ENCODE data around the gene NHERF1.

NHERF1 gene

DNA sequence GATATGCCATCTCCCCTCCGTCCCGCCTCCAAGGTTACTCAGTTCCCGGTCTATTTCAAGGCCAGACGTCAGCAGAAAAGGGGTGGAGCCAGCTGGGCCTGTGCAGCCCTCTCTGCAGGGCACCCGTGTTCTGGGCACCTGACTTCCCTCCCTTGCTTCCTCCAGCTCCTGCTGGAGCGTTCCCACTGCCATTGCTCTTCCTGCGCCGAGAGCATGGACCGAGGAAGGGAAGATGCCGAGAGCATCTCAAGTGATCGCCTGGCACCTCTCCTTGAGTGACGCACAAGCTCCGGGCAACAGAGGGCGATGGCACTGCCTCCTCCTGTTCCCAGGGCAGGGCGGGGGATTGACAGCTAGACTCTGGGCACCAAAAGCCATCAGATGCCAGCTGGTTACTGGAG lies 57.2 kb downstream of the NHERF1 start:
- H3K9me3 ChIP-seq (ENCODE audit: control insufficient read depth, insufficient read depth, low read length): no peaks in the 10 kb centered on the region
- no peak overlapping the region for H3K9ac ChIP-seq (ENCODE audit: low read depth, low read length)
- H3K36me3 ChIP-seq (ENCODE audit: insufficient read depth, low read length): no peaks in the 10 kb centered on the region
- no peaks in the 10 kb centered on the region for H3K4me1 ChIP-seq (ENCODE audit: insufficient read depth, low read length)

DNA sequence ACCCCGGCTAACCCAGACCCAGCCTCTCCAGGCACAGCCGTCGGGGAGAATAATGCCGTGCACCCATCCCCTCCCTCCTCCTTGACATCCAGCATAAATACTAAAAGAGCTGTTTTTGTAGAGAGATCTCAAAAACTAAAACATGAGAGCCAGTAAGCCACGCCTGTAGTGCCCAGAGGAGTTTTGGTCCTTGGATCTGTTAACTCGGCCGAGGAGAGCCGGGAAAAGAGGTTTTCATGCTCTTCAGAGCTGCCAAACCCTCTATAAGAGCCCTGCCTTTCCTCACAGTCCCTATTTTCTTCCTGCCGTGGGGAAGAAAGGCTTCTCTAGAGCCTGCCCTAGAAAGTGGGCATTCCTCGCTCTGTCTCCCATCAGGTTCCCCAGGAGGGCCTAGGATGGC lies 57.9 kb downstream of the NHERF1 start:
- no peaks in the 10 kb centered on the region for H3K36me3 ChIP-seq (ENCODE audit: insufficient read depth, low read length)
- H3K4me1 ChIP-seq (ENCODE audit: insufficient read depth, low read length): no peaks in the 10 kb centered on the region
- no peak overlapping the region for H3K9ac ChIP-seq (ENCODE audit: low read depth, low read length)

DNA sequence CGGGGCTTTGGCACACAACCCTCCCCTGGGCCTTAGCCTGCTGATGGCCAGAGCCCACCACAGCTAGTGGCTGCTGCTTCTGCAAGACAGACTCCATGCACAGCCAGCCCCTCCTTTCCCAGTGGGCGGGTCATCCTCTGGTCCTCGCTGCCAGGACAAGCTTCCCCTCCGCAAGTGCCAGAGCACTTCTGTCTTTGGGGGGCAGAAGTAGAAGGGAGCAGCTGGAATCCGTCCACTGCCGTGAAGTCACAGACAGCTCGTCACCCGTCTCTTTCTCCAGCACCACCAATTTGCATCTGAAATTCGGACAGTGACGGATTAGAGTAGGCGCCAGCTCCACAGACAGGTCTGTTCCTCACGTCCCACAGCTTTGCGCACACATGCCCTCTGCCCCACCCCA lies 59.0 kb downstream of the NHERF1 start:
- Histone ChIP-seq H3K36me3 (ENCODE audit: insufficient read depth, low read length) (no peaks in the 10 kb centered on the region), H3K9ac (ENCODE audit: low read depth, low read length) (no peak overlapping the region), H3K4me1 (ENCODE audit: insufficient read depth, low read length) (no peaks in the 10 kb centered on the region), H3K9me3 (ENCODE audit: control insufficient read depth, insufficient read depth, low read length) (no peaks in the 10 kb centered on the region)

More for the DNA sequence above, 57.9 kb downstream of the NHERF1 start:
- no peaks in the 10 kb centered on the region for H3K9me3 ChIP-seq (ENCODE audit: control insufficient read depth, insufficient read depth, low read length)

DNA sequence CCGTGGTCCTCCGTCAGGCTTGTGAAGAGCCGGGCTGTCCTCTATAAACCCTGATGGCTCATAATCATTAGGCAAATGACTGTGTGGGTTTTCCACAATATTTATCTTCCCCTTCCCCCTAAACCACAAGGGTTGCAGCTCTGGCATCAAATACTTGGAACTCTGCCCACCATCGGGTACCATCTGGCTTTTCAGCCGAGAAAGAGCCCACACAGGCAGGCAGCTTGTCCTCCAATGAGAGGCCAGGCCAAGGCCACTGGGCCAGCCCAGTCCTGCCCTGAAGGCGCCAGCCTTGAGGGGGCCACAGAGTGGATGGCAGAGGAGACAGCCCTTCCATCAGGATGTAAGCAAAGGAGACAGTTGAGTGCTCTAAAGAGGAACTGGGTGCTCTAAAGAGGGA lies 59.5 kb downstream of the NHERF1 start:
- H3K36me3 ChIP-seq (ENCODE audit: insufficient read depth, low read length): no peaks in the 10 kb centered on the region
- no peaks in the 10 kb centered on the region for H3K9me3 ChIP-seq (ENCODE audit: control insufficient read depth, insufficient read depth, low read length)
- no peak overlapping the region for H3K9ac ChIP-seq (ENCODE audit: low read depth, low read length)
- H3K4me1 ChIP-seq (ENCODE audit: insufficient read depth, low read length): no peaks in the 10 kb centered on the region

DNA sequence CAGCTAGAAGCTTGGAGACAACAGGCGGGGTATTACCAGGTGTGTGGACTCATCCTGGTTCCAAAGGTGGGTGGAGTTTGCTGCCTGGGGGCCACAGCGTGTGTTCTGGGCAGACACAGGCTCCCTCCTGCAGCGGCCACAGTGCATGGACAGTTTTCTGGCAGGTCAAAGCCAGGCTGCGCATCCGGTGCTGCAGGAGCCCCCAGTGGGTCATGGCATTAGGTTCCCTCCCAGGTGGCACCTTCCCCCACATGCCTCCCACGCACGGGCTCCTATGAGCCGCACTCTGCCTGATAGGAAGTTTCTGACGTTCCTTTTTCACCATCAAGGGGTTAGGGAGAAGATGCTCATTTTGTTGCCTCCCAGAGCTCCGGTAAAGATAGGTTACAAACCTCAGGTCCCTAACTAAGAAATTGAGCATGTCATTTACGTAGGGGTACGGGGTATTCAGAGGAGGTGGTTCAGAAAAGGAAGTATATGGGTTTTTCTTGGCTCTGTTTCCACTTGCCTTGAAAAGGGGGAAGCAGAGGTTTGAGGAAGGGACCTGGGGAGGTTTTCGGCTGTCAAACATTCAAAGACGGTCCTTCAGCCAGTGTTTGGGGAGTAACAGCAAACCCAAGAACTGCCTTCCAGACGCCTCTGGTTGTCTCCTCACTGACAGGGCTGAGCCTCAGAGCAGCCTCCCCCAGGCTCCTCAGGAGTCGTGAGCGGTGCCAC lies 60.4 kb downstream of the NHERF1 start:
- H3K4me1 ChIP-seq (ENCODE audit: insufficient read depth, low read length): no peaks in the 10 kb centered on the region

DNA sequence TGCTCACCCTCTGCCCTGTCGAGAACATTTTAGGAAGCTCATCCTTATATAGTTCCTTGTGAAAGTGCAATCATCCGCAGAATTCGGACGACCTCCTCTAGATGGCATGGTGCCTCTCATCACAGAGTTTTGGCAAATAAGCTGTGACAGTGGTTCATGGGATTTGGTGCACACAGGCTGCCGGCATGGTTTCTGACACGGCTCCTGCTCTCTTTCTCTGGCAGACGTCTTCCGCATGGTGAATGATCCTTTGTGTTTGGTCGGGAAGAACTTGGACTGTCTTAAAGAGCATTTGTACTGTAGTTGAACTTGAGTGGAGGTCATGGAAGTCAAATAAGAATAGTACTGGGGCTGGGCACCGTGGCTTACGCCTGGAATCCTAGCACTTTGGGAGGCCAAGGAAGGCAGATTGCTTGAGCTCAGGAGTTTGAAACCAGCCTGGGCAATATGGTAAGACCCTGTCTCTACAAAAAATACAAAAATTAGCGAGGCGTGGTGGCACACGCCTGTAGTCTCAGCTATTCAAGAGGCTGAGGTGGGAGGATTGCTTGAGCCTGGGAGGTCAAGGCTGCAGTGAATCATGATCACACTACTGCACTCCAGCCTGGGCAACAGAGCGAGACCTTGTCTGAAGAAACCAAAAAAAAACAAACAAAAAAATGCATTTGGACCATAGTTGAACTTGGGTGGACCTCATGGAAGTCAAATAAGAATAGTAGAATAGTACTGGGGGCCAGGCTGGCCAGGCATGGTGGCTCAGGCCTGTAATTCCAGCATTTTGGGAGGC lies 62.5 kb downstream of the NHERF1 start:
- Histone ChIP-seq H3K9ac (ENCODE audit: low read depth, low read length) (no peak overlapping the region), H3K4me1 (ENCODE audit: insufficient read depth, low read length) (no peaks in the 10 kb centered on the region), H3K36me3 (ENCODE audit: insufficient read depth, low read length) (no peaks in the 10 kb centered on the region), H3K9me3 (ENCODE audit: control insufficient read depth, insufficient read depth, low read length) (no peaks in the 10 kb centered on the region)

More for the DNA sequence above, 60.4 kb downstream of the NHERF1 start:
- no peaks in the 10 kb centered on the region for H3K36me3 ChIP-seq (ENCODE audit: insufficient read depth, low read length)
- H3K9me3 ChIP-seq (ENCODE audit: control insufficient read depth, insufficient read depth, low read length): no peaks in the 10 kb centered on the region
- no peak overlapping the region for H3K9ac ChIP-seq (ENCODE audit: low read depth, low read length)

DNA sequence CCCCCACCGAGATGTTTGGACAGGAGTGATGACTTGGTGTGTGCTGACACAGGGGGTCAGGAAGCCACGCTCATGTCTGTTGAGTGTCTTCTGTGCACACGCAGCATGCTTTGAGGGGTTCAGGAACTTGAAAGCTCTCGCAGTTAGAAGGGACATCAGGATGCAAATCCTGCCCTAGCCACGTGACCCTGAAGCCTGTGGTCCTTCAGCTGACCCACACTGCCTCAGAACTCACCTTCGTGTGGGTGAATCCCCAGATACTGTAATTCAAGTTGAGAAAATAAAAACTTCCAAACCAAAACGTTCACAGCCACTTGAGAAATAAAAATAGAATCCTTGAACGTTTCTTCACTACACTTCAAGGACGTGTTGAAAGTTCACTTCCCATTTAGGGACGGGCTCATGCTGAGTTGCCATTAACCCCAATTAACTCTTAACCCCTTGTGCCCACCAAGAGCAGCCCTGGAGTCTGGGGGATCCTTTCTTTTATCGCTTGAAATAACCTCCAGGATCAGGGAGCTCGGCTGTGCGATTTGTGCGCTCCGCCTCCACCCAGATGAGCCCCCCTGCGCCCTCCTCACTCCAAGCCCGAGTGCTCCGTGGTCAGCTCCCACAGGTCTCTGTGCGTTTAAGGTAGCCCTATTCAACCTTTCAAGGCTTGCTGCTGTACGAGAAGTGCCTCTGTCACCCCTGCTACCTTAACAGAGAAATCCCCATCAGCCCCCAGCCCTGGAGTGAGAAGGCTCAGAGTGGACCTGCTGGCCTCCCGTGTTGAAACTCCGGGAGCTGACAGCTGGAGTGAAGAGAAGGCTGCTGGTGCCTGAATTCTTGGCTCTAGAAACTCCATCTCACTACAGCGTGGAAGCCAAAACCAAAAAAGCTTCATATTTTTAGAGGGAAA lies 63.9 kb downstream of the NHERF1 start:
- Histone ChIP-seq H3K36me3 (ENCODE audit: insufficient read depth, low read length) (no peaks in the 10 kb centered on the region), H3K9me3 (ENCODE audit: control insufficient read depth, insufficient read depth, low read length) (no peaks in the 10 kb centered on the region), H3K4me1 (ENCODE audit: insufficient read depth, low read length) (no peaks in the 10 kb centered on the region), H3K9ac (ENCODE audit: low read depth, low read length) (no peak overlapping the region)

DNA sequence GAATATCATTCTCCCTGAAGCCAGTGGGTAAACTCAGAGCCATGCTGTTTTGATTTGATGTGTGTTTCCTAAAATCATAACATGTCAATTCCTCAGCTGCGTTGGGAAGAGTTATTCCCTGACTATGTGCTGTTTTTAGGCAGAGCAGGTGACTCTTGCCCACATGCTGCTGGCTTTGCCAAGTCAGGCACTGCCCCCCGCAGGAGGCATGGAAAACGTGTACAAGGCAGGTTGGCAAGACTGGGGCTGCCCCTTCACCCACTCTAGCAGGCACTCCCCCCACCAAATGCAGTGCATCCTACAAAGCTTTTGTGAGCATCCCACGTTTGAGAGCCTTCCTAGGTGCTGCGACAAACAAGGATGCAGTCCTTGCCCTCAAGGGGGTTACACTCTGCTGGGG lies 66.0 kb downstream of the NHERF1 start:
- Histone ChIP-seq H3K9me3 (ENCODE audit: control insufficient read depth, insufficient read depth, low read length) (no peaks in the 10 kb centered on the region), H3K36me3 (ENCODE audit: insufficient read depth, low read length) (no peaks in the 10 kb centered on the region), H3K4me1 (ENCODE audit: insufficient read depth, low read length) (no peaks in the 10 kb centered on the region), H3K9ac (ENCODE audit: low read depth, low read length) (no peak overlapping the region)

DNA sequence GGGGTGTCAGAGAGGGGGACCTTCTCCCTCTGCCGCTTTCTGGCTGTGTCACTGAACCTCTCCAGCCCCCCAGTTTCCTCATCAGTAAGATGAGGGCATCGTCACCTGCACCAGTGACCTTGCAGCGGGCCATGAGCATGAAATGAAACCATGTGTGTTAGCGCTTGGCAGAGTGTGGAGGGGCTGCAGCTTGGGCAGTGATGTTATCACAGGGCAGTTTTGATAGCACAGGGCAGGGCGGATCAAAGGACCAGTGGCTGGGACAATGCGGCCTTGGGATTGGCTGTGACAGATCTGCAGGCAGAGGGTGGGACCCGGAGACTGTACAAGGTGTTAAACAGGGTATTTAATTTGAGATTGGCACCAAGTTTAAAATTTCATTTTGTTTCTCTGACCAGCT lies 66.6 kb downstream of the NHERF1 start:
- Histone ChIP-seq H3K36me3 (ENCODE audit: insufficient read depth, low read length) (no peaks in the 10 kb centered on the region), H3K9me3 (ENCODE audit: control insufficient read depth, insufficient read depth, low read length) (no peaks in the 10 kb centered on the region), H3K9ac (ENCODE audit: low read depth, low read length) (no peak overlapping the region), H3K4me1 (ENCODE audit: insufficient read depth, low read length) (no peaks in the 10 kb centered on the region)

DNA sequence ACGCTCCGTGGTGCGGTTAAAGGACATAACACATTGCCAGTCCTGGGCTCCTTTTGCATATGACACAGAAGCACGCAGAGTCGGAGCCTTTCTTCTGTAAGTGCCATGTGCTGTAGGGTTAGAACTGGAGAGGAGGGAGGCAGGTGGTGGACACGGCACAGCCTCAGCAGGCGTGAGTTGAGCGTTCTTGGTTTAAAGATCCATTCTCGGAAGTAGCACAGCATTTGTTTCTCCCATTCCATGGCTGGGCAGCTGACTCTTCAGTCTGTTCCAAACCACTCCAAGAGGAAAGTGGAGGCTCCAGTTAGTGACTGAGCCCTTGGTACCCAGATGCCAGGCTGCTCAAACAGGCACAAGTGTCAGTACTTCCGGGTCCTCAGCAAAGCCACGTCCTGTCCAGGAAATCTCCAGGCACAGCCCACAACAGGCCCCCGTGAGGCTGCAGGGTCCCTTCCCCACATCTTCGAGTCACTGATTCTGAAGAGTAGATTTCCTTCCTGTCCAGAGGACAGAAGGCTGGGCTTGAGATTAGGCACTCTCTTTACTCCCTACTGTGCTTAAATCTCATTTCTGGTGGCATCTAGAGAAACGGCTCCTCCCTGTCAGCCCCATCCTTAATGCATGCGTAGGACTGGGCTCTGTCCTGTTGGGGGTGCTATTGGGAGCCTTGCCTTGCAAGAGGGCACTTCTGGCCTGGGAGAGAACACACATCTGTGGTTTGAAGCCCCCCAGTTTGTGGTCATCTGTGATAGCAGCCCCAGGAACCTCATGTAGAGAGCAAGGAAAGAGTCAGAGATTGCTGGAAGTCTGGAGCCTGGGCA lies 67.3 kb downstream of the NHERF1 start:
- Histone ChIP-seq H3K36me3 (ENCODE audit: insufficient read depth, low read length) (no peaks in the 10 kb centered on the region), H3K9ac (ENCODE audit: low read depth, low read length) (no peak overlapping the region), H3K9me3 (ENCODE audit: control insufficient read depth, insufficient read depth, low read length) (no peaks in the 10 kb centered on the region), H3K4me1 (ENCODE audit: insufficient read depth, low read length) (no peaks in the 10 kb centered on the region)

DNA sequence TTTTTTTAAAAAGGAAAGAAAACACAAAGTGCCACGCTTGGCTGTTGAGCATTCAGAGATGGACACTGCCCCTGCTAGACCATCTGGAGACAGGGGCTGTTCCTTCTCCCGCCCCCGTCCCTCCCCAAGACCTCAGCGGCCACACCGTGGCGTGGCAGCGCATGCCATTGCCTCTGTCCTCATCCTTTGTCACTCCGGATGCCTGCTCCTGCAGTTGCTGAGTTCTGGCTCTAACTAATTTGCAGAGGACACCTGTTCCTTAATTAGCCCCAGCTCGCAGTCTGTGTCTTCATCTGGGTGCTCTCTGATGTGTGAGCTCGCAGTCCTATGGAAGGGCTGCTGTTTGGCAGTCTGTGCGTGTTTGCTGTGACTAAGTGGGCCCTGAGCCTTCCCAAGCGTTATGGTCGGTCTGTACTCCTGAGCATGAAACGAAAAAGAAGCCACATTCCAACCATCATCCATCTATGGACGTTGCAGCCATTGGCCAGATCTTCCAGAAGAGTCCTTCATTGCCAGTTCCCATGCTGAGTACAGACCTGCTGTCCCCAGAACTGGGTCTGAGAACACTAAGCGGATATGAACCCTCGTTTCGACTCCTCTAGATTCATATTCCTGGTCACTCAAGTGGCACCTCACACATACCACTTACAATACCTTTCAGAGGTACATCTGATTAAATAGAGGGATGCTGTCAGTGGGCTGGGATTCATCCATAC lies 68.6 kb downstream of the NHERF1 start:
- H3K9ac ChIP-seq (ENCODE audit: low read depth, low read length): no peak overlapping the region
- H3K4me1 ChIP-seq (ENCODE audit: insufficient read depth, low read length): no peaks in the 10 kb centered on the region
- H3K9me3 ChIP-seq (ENCODE audit: control insufficient read depth, insufficient read depth, low read length): no peaks in the 10 kb centered on the region
- no peaks in the 10 kb centered on the region for H3K36me3 ChIP-seq (ENCODE audit: insufficient read depth, low read length)

DNA sequence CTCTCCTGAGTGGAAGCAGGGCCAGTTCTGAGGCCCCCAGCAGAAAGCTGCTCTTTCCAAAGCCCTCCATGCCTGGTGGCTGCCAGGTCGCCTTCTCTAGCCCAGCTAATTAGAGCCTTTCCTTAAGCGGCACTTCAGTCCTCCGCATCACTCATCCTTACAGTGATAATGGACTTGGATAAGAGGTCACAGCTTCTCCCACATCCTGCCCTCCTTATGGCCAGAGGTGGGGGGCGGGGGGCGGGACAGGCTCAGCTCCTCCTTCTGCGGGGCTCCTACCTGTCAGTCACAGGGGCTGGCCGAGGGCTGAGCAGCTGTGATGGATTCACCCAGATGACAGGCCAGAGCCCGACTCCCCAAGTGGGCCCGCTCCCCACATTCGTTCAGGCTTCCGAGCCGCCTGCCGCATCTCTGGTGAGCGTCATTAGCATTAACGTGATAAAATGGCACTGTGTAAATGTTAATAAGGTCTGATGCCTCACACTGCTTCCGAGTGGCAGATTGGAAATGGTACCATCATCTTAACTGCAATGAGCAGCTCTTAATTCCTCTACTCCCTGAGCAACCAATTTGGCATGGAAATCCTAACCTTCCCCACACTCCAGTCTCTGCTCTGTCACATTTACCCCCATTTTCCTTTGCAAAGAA lies 70.0 kb downstream of the NHERF1 start:
- no peaks in the 10 kb centered on the region for H3K4me1 ChIP-seq (ENCODE audit: insufficient read depth, low read length)
- no peak overlapping the region for H3K9ac ChIP-seq (ENCODE audit: low read depth, low read length)
- no peaks in the 10 kb centered on the region for H3K9me3 ChIP-seq (ENCODE audit: control insufficient read depth, insufficient read depth, low read length)
- no peaks in the 10 kb centered on the region for H3K36me3 ChIP-seq (ENCODE audit: insufficient read depth, low read length)
